Thymus (tissue), 11 donors: ENCODE measurements around the gene SLC16A3. TPM values are rescaled to one million over a fixed set of nuclear protein-coding genes. Genes with fewer than 3 reads are reported as not detected.

Source experiments
- DNase-seq, 9 donors: peaks; one replicate each; pipeline ENCODE4 v3.0.0-alpha.2; 2013; ENCODE audit warnings: low spot score in 9 of 9, low read depth in 6 of 9, missing footprints in 1 of 9
- H3K27ac ChIP-seq, 2 donors: one replicate each; pipeline ENCODE4 v1.5.1; 2013; ENCODE audit warnings: control low read depth in 1 of 2, low read depth in 1 of 2, low read length in 1 of 2, mild to moderate bottlenecking in 1 of 2, moderate library complexity in 1 of 2
- H3K27me3 ChIP-seq, 2 donors: one replicate each; pipeline ENCODE4 v1.5.1; 2013; ENCODE audit warnings: low read length in 1 of 2; ENCODE audit not compliant: control insufficient read depth in 2 of 2, insufficient read depth in 1 of 2
- H3K36me3 ChIP-seq, 2 donors: one replicate each; pipeline ENCODE4 v1.5.1; 2013; ENCODE audit warnings: low read length in 1 of 2, mild to moderate bottlenecking in 1 of 2, moderate library complexity in 1 of 2; ENCODE audit not compliant: control insufficient read depth in 2 of 2, insufficient read depth in 2 of 2
- H3K4me1 ChIP-seq, 2 donors: one replicate each; pipeline ENCODE4 v1.5.1; 2013; ENCODE audit warnings: low read length in 2 of 2; ENCODE audit not compliant: control insufficient read depth in 2 of 2, insufficient read depth in 2 of 2
- H3K4me3 ChIP-seq, 2 donors: one replicate each; pipeline ENCODE4 v1.5.1; 2013; ENCODE audit warnings: low read length in 2 of 2, control low read depth in 1 of 2, mild to moderate bottlenecking in 1 of 2
- H3K9me3 ChIP-seq, 2 donors: one replicate each; pipeline ENCODE4 v1.5.1; 2013; ENCODE audit warnings: low read length in 1 of 2, mild to moderate bottlenecking in 1 of 2; ENCODE audit not compliant: control insufficient read depth in 2 of 2, insufficient read depth in 1 of 2
- WGBS: extraction: QIAGEN DNeasy Blood & Tissue Kit; methylation state at CpG from one replicate; pipeline ENCODE4 v1.1.7; 2013; 5-methylcytosine and 5-hydroxymethylcytosine counted together
- polyA plus RNA-seq: library from polyadenylated mRNA; stranded (reverse); fragments of 200-250 nt; gene quantifications from one replicate; pipeline ENCODE4 v1.2.3, GENCODE V29; 2013
- total RNA-seq: library from RNA; stranded (reverse); fragments of 120-200 nt; gene quantifications from one replicate; pipeline ENCODE4 v1.2.4, GENCODE V29; 2013
- donor health status: healthy.

SLC16A3 gene
- total and polyA plus RNA-seq, 2 donors = 17.3 to 30.2 TPM

GRCh38 chr17:82237083-82237745 lies 8.4 kb downstream of the SLC16A3 start:
- Histone ChIP-seq H3K27ac (no peak overlapping the region), H3K27me3 (peaks cover 0 to 31% of the 10 kb centered on the region in 2 donors), H3K4me1 (peaks cover 16 to 58% of the 10 kb centered on the region in 2 donors), H3K9me3 (no peaks in the 10 kb centered on the region), H3K36me3 (peaks cover 16 to 34% of the 10 kb centered on the region in 2 donors), H3K4me3 (no peak overlapping the region)
- no peak for DNase-seq
- 97% methylated on average over 59 of the region's 59 CpGs for WGBS

GRCh38 chr17:82237746-82238471 lies 9.1 kb downstream of the SLC16A3 start:
- 82% methylated on average over 34 of the region's 34 CpGs for WGBS
- Histone ChIP-seq H3K4me3 (no peak overlapping the region), H3K9me3 (no peaks in the 10 kb centered on the region), H3K27ac (peak overlapping the region in 1 of 2 donors; percentile 75), H3K27me3 (peaks cover 0 to 25% of the 10 kb centered on the region in 2 donors), H3K4me1 (peaks cover 16 to 63% of the 10 kb centered on the region in 2 donors), H3K36me3 (peaks cover 23 to 41% of the 10 kb centered on the region in 2 donors)
- DNase-seq = no peak

DNA sequence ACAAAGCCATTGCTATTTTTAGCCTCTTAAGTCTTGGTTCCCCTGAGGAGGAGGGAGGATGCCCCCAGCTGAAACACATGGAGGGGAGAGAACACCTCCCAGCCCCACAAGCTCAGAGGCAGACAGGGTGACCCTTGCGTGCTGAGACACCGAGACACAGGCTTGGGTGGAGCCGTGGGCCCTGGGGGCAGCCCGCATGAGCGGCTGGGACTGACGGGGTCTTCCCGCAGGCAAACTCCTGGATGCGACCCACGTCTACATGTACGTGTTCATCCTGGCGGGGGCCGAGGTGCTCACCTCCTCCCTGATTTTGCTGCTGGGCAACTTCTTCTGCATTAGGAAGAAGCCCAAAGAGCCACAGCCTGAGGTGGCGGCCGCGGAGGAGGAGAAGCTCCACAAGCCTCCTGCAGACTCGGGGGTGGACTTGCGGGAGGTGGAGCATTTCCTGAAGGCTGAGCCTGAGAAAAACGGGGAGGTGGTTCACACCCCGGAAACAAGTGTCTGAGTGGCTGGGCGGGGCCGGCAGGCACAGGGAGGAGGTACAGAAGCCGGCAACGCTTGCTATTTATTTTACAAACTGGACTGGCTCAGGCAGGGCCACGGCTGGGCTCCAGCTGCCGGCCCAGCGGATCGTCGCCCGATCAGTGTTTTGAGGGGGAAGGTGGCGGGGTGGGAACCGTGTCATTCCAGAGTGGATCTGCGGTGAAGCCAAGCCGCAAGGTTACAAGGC lies 9.8 kb downstream of the SLC16A3 start:
- Histone ChIP-seq H3K4me1 (peaks cover 16 to 63% of the 10 kb centered on the region in 2 donors), H3K4me3 (peak overlapping the region; percentile 5 to 29), H3K27ac (peak overlapping the region in 1 of 2 donors; percentile 75), H3K27me3 (peaks cover 0 to 20% of the 10 kb centered on the region in 2 donors), H3K9me3 (no peaks in the 10 kb centered on the region), H3K36me3 (peaks cover 30 to 49% of the 10 kb centered on the region in 2 donors)
- DNase-seq = peak in 6 of 9 donors; percentile 30 to 74 (median 48)
- WGBS = 45% methylated on average over 33 of the region's 33 CpGs

DNA sequence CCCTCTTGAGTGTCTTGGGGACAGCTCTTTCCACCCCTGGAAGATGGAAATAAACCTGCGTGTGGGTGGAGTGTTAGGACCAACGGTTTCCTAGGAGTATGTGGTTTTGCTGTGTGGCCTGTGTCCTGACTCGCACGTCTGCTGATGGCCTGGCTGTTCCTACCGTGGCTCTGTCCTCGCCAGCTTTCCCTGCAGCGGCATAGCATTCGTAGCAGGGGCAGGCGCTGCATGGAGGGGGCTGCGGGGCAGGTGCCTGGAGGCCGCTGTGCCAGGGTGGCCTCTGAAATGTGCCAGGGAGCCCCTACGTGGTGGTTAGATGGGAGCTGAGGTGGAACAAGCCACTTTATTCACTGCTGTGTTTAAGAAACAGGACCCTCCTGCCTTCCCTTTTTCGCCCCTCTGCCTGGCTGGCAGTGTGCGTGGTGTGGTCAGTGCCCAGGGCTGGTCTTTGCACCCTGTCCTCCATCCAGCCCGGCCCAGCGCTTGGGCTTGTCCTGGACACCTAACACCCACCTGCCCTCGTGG lies 10.6 kb downstream of the SLC16A3 start:
- Histone ChIP-seq H3K36me3 (peaks cover 38 to 57% of the 10 kb centered on the region in 2 donors), H3K9me3 (no peaks in the 10 kb centered on the region), H3K4me1 (peaks cover 16 to 60% of the 10 kb centered on the region in 2 donors), H3K4me3 (no peak overlapping the region), H3K27ac (no peak overlapping the region), H3K27me3 (peaks cover 0 to 16% of the 10 kb centered on the region in 2 donors)
- WGBS = 83% methylated on average over 17 of the region's 17 CpGs
- no peak for DNase-seq

DNA sequence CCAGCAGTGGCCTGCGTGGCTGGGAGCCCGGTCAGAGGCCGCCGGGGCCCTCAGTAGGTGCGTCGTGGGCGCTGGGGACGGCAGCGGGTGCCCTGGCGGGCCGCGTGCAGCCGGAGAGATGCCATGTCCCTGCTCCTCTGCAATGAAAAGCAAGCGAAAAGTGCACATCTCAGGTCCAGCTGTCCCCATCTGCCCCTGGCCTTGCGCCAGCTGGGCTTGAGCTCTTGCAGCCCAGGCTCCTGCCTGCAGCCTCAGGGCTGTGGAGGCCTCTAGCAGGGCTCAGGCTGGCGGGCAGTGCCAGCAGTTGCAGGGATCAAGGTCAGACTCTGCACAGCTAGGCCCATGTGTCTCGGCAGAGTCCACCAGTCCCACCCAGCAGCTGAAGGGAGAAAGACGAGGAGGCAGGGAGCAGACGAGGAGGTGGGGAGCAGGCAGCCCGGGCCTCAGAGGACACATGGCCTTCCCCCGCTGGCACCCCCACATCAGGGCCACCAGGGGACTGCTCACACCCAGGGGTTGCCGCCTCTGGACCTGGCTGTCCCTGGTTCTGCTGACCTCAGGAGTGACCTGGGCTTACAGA lies 11.2 kb downstream of the SLC16A3 start:
- H3K4me1 ChIP-seq = peaks cover 16 to 57% of the 10 kb centered on the region in 2 donors
- H3K27me3 ChIP-seq = peaks cover 0 to 10% of the 10 kb centered on the region in 2 donors
- H3K36me3 ChIP-seq = peaks cover 44 to 62% of the 10 kb centered on the region in 2 donors
- DNase-seq = no peak
- 93% methylated on average over 22 of the region's 22 CpGs for WGBS
- H3K9me3 ChIP-seq = no peaks in the 10 kb centered on the region
- no peak overlapping the region for H3K27ac ChIP-seq
- H3K4me3 ChIP-seq = no peak overlapping the region

- H3K27ac ChIP-seq = no peak overlapping the region
- H3K4me1 ChIP-seq = peaks cover 16 to 57% of the 10 kb centered on the region in 2 donors
- no peak for DNase-seq
- 89% methylated on average over 20 of the region's 20 CpGs for WGBS
- H3K4me3 ChIP-seq = no peak overlapping the region
- peaks cover 0 to 4% of the 10 kb centered on the region in 2 donors for H3K27me3 ChIP-seq
- H3K9me3 ChIP-seq = no peaks in the 10 kb centered on the region
- peaks cover 50 to 69% of the 10 kb centered on the region in 2 donors for H3K36me3 ChIP-seq
Measured at GRCh38 chr17:82240506-82241182, 11.8 kb downstream of the SLC16A3 start.

GRCh38 chr17:82241183-82241925 lies 12.5 kb downstream of the SLC16A3 start:
- peak overlapping the region in 1 of 2 donors; percentile 67 for H3K27ac ChIP-seq
- no peak overlapping the region for H3K4me3 ChIP-seq
- no peaks in the 10 kb centered on the region for H3K9me3 ChIP-seq
- peaks cover 57 to 76% of the 10 kb centered on the region in 2 donors for H3K36me3 ChIP-seq
- WGBS = 70% methylated on average over 27 of the region's 27 CpGs
- no peaks in the 10 kb centered on the region for H3K27me3 ChIP-seq
- peaks cover 16 to 51% of the 10 kb centered on the region in 2 donors for H3K4me1 ChIP-seq
- no peak for DNase-seq
